ENCODE measurements around the gene CLASRP.
"Not testable (repeated sequence)": the region's sequence is repeated elsewhere in the genome, so short reads cannot be mapped to it uniquely, and the experiment has no call there.

CLASRP gene

GRCh38 chr19:45103508-45104319 lies 64.9 kb downstream of the CLASRP start:
- DNase-seq (ENCODE audit: low read depth in 2 of 2): no peak

- no peak for DNase-seq (ENCODE audit: low read depth in 2 of 2)
Measured at GRCh38 chr19:45104658-45105349, 66.0 kb downstream of the CLASRP start.

- not testable (repeated sequence) for DNase-seq (ENCODE audit: low read depth in 2 of 2)
Measured at GRCh38 chr19:45106363-45106762, 67.5 kb downstream of the CLASRP start.

GRCh38 chr19:45107621-45108150 lies 68.8 kb downstream of the CLASRP start:
- DNase-seq (ENCODE audit: low read depth in 2 of 2): no peak

GRCh38 chr19:45110851-45111266 lies 72.0 kb downstream of the CLASRP start:
- DNase-seq (ENCODE audit: low read depth in 2 of 2): no peak

GRCh38 chr19:45112111-45112827 lies 73.4 kb downstream of the CLASRP start:
- DNase-seq (ENCODE audit: low read depth in 2 of 2): no peak

GRCh38 chr19:45113628-45114027 lies 74.8 kb downstream of the CLASRP start:
- DNase-seq (ENCODE audit: low read depth in 2 of 2): no peak

GRCh38 chr19:45114116-45114515 lies 75.3 kb downstream of the CLASRP start:
- DNase-seq (ENCODE audit: low read depth in 2 of 2): no peak

GRCh38 chr19:45115809-45116615 lies 77.2 kb downstream of the CLASRP start:
- no peak for DNase-seq (ENCODE audit: low read depth in 2 of 2)

- no peak for DNase-seq (ENCODE audit: low read depth in 2 of 2)
Measured at GRCh38 chr19:45117167-45117594, 78.3 kb downstream of the CLASRP start.

- DNase-seq (ENCODE audit: low read depth in 2 of 2): no peak
Measured at GRCh38 chr19:45117671-45118070, 78.8 kb downstream of the CLASRP start.

- no peak for DNase-seq (ENCODE audit: low read depth in 2 of 2)
Measured at GRCh38 chr19:45118106-45118505, 79.3 kb downstream of the CLASRP start.

GRCh38 chr19:45118591-45119355 lies 79.9 kb downstream of the CLASRP start:
- not testable (repeated sequence) for DNase-seq (ENCODE audit: low read depth in 2 of 2)

GRCh38 chr19:45119582-45119981 lies 80.7 kb downstream of the CLASRP start:
- no peak for DNase-seq (ENCODE audit: low read depth in 2 of 2)

Measured in stimulated activated CD8-positive, alpha-beta memory T cell treated with anti-CD3 and anti-CD28 coated beads, Interleukin-2, amount 100 ng/mL, for 1 hour (primary cell).